Progenitor cell of endocrine pancreas (in vitro differentiated cells): ENCODE results near the gene SAMD10. TPM values are rescaled to one million over a fixed set of nuclear protein-coding genes. Genes with fewer than 3 reads are reported as not detected.
A peak's percentile ranks its signal among the peaks of the same experiment; 100 is the strongest.

ENCODE experiments used
- DNase-seq: peaks from one replicate; pipeline ENCODE4 v3.0.0; 2021; ENCODE audit warnings: low spot score; ENCODE audit not compliant: unreplicated experiment
- H3K27ac Mint-ChIP-seq: 2 replicates; pipeline ENCODE4 v1.8.0; 2021; ENCODE audit warnings: mild to moderate bottlenecking, moderate library complexity, mixed read lengths
- H3K27me3 Mint-ChIP-seq: 2 replicates; pipeline ENCODE4 v1.8.0; 2021; ENCODE audit warnings: mixed read lengths
- H3K36me3 Mint-ChIP-seq: 2 replicates; pipeline ENCODE4 v1.8.0; 2022; ENCODE audit warnings: mixed read lengths; ENCODE audit not compliant: insufficient read depth
- H3K4me1 Mint-ChIP-seq: 2 replicates; pipeline ENCODE4 v1.8.0; 2021; ENCODE audit warnings: low read depth, mixed read lengths
- H3K4me3 Mint-ChIP-seq: 2 replicates; pipeline ENCODE4 v1.8.0; 2021; ENCODE audit warnings: low read depth, mild to moderate bottlenecking, moderate library complexity, mixed read lengths
- H3K9me3 Mint-ChIP-seq: 2 replicates; pipeline ENCODE4 v1.8.0; 2021; ENCODE audit warnings: low read depth, mixed read lengths
- total RNA-seq: library from RNA; stranded (reverse); gene quantifications from 2 replicates; pipeline ENCODE4 v1.2.1, GENCODE V29; 2021
- TF ChIP-seq, protein P1 (sequence below): fragments of 200-600 bp; sonication (generic); IDR thresholded peaks from one replicate; pipeline ENCODE4 v1.5.0; 2021; ENCODE audit warnings: antibody characterized with exemption, mild to moderate bottlenecking; ENCODE audit not compliant: unreplicated experiment

SAMD10 gene
- total RNA-seq, 1 donor from 2014 or later, result 12.8 TPM

DNA sequence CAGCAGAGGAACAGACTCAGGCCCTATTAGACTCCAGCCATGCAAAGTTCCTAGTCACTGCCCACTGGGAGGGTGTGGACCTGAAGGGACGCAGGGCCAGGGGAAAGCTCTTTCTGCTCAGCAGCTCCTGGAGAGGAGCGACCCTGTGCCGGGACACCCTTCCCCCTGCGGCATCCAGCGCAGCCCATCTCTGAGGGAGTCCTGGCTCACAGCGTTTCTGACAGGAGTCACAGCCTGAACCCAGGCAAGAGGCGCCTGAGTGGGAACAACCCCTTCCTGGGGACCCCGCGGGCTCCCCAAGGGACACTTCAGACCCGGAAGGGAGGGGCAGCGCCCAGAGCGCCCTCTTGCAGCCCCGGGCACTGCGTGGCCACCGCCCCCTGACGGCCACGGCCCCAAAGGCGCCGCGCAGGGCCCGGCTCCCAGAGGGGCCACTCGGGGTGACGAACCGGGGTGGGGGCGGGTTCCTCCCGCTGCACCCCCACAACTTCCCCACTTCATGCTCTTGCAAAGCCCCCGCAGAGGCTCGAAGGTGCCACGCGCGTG lies 24.1 kb downstream of the SAMD10 start:
- Mint-ChIP-seq H3K36me3 (peaks cover 2% of the 10 kb centered on the region), H3K4me1 (peaks cover 16% of the 10 kb centered on the region), H3K9me3 (no peaks in the 10 kb centered on the region), H3K4me3 (peak overlapping the region; percentile 79), H3K27ac (peak overlapping the region; percentile 79), H3K27me3 (no peaks in the 10 kb centered on the region)
- no peak for DNase-seq
- TF ChIP-seq, protein P1, sequence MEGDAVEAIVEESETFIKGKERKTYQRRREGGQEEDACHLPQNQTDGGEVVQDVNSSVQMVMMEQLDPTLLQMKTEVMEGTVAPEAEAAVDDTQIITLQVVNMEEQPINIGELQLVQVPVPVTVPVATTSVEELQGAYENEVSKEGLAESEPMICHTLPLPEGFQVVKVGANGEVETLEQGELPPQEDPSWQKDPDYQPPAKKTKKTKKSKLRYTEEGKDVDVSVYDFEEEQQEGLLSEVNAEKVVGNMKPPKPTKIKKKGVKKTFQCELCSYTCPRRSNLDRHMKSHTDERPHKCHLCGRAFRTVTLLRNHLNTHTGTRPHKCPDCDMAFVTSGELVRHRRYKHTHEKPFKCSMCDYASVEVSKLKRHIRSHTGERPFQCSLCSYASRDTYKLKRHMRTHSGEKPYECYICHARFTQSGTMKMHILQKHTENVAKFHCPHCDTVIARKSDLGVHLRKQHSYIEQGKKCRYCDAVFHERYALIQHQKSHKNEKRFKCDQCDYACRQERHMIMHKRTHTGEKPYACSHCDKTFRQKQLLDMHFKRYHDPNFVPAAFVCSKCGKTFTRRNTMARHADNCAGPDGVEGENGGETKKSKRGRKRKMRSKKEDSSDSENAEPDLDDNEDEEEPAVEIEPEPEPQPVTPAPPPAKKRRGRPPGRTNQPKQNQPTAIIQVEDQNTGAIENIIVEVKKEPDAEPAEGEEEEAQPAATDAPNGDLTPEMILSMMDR, result peak; percentile 45

DNA sequence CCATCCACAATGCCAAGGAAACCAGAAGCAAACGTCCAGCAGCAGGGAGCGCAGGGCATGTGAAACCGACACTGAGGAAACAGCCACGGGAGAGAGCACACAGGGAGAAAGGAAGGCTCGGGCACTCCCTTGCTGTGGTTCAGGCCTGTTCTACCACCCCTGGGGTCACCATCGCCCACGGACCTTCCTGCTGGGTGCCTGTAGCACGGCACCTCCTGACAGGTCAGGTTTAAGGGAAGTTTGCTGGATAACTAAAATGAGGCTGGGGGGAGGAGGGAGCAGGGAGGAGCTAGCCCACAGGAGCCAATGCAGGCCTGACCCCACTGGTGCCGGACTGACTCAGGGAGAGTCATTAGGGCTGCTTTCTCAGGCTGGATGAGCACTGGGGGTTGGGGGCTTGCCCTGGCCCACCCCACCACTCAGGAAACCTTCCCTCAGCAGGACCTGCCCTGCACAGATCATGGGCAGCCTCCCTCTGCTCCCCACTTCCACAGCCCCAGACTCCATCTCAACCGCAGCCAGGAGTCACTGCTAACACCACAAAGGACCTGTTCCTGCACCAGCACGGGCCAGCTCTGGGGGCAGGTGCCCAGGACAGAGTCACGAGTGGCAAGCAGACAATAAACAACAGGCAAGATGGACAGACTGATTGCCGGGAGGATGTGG lies 25.5 kb downstream of the SAMD10 start:
- no peak for DNase-seq
- peaks cover 25% of the 10 kb centered on the region for H3K4me1 Mint-ChIP-seq
- H3K9me3 Mint-ChIP-seq, result no peaks in the 10 kb centered on the region
- peak overlapping the region; percentile 81 for H3K27ac Mint-ChIP-seq
- no peaks in the 10 kb centered on the region for H3K36me3 Mint-ChIP-seq
- TF ChIP-seq, protein P1, result no peak
- H3K4me3 Mint-ChIP-seq, result peak overlapping the region; percentile 79
- H3K27me3 Mint-ChIP-seq, result no peaks in the 10 kb centered on the region

DNA sequence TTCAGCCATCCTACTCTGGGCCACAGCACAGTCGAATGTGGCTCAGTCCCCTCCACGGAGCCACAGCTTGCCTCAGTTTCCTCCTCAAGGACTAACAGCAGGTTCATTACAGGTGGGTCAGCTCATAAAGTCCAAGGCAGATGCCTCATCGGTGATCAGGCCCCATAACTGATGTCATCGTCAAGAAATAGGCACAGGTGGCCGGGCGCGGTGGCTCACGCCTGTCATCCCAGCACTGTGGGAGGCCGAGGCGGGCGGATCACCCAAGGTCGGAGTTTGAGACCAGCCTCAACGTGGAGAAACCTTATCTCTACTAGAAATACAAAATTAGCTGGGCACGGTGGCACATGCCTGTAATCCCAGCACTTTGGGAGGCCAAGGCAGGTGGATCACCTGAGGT lies 26.7 kb downstream of the SAMD10 start:
- Mint-ChIP-seq H3K27me3 (no peaks in the 10 kb centered on the region), H3K4me3 (no peak overlapping the region), H3K4me1 (peaks cover 29% of the 10 kb centered on the region), H3K36me3 (no peaks in the 10 kb centered on the region), H3K27ac (no peak overlapping the region), H3K9me3 (no peaks in the 10 kb centered on the region)
- DNase-seq, result no peak
- TF ChIP-seq, protein P1, result no peak

DNA sequence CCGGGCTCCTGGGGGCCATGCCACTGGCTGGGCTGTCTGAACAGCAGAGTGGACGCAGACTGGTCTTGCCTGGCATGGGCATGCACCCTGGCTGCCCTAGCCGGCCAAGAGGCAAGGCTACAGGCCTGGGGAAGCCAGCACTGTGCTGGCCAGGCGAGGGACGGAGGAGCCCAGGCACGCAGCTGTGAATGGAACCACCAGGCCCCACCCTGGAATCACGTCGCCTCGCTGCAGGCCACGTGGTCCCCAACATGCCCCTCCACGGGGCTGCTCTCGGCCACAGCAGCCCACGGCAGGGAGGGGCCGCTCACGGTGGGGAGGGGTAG lies 27.3 kb downstream of the SAMD10 start:
- DNase-seq, result no peak
- TF ChIP-seq, protein P1, result no peak
- Mint-ChIP-seq H3K9me3 (no peaks in the 10 kb centered on the region), H3K36me3 (no peaks in the 10 kb centered on the region), H3K4me3 (no peak overlapping the region), H3K27ac (no peak overlapping the region), H3K27me3 (no peaks in the 10 kb centered on the region), H3K4me1 (peaks cover 29% of the 10 kb centered on the region)

DNA sequence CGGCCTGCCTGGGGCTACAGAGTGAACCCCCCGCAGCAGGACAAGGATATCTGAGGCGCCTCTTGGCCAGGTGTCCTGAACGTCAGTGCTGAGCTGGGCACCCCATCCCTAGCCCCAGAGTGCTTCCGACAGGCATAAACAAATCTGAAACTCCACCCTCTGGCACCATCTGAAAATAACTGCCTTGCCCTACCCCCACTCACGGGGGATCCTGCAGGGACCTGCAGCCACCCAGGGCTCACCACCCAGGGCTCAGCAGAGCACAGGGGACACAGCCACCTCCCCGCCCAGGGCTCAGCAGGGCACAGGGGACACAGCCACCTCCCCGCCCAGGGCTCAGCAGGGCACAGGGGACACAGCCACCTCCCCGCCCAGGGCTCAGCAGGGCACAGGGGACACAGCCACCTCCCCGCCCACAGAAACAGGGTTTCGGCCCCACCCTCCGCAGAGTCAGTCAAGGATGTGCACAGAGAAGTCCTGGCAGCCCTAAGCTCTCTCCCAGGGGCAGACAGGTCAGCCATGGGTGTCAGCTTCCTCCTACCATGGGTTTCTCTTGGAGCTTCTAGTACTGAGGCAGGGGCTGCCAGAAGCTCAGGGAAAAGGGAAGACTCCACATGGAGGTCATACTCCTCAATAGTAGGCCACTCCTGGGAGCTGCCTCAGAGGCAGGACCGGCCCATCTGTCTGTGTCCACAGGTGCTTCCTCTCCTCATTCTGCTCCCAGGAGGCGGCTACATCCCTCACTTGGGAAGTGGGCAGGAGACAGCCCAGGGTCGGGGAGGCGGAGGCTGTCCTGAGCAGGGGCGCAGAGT lies 27.8 kb downstream of the SAMD10 start:
- Mint-ChIP-seq H3K27ac (no peak overlapping the region), H3K9me3 (no peaks in the 10 kb centered on the region), H3K4me3 (no peak overlapping the region), H3K4me1 (peaks cover 29% of the 10 kb centered on the region), H3K36me3 (no peaks in the 10 kb centered on the region), H3K27me3 (no peaks in the 10 kb centered on the region)
- TF ChIP-seq, protein P1, result no peak
- DNase-seq, result no peak
